Measurements from ENCODE around the gene PTDSS2. TPM values are rescaled to one million over a fixed set of nuclear protein-coding genes. Genes with fewer than 3 reads are reported as not detected.

The PTDSS2 gene
- total and polyA plus RNA-seq, 2 of the 13 experiments (the other 11 are each of a cell fraction or from before 2014, with no cell fraction given): 21.7 to 26.4 TPM

GRCh38 chr11:518463-519202, 68.6 kb downstream of the PTDSS2 start (continued):
- TF ChIP-seq ZHX2 (IDR thresholded peaks at IDR 0.05; ENCODE audit: low read depth) (no peak), ZHX2 (CRISPR knock-in tag; IDR thresholded peaks at IDR 0.05; ENCODE audit: borderline replicate concordance) (no peak), NR2F6 (IDR thresholded peaks at IDR 0.05) (no peak), NR2F6 (CRISPR knock-in tag; IDR thresholded peaks at IDR 0.05) (no peak; the same call in 1 of the 2 replicates), BRD4 (CRISPR knock-in tag; IDR thresholded peaks at IDR 0.05) (no peak; the same call in 1 of the 2 replicates), ZNF678 (CRISPR knock-in tag; IDR thresholded peaks at IDR 0.05) (no peak), ZNF530 (CRISPR knock-in tag; IDR thresholded peaks at IDR 0.05; ENCODE audit: low read depth) (no peak), GRHL1 (CRISPR knock-in tag; conservative IDR thresholded peaks at IDR 0.05) (no peak), KAT8 (CRISPR knock-in tag; IDR thresholded peaks at IDR 0.05) (peak; percentile 71; the same call in 1 of the 2 replicates), BRF2 (CRISPR knock-in tag; IDR thresholded peaks at IDR 0.05) (no peak), ZKSCAN5 (CRISPR knock-in tag; IDR thresholded peaks at IDR 0.05) (no peak), MED1 (CRISPR knock-in tag; IDR thresholded peaks at IDR 0.05) (peak; percentile 61), SRSF4 (IDR thresholded peaks at IDR 0.05; ENCODE audit: low read depth, low read length, poor library complexity, severe bottlenecking) (no peak), REL (CRISPR knock-in tag; conservative IDR thresholded peaks at IDR 0.05) (no peak), POLR2AphosphoS2 (IDR thresholded peaks at IDR 0.05; ENCODE audit: low read depth, low read length) (no peak), LRRFIP1 (CRISPR knock-in tag; conservative IDR thresholded peaks at IDR 0.05) (no peak), HDAC2 (CRISPR knock-in tag; IDR thresholded peaks at IDR 0.05) (peak; percentile 56), ZNF121 (CRISPR knock-in tag; IDR thresholded peaks at IDR 0.05) (no peak), HNRNPUL1 (IDR thresholded peaks at IDR 0.05; ENCODE audit: low read depth, low read length) (no peak), ZNF382 (CRISPR knock-in tag; IDR thresholded peaks at IDR 0.05; ENCODE audit: borderline replicate concordance) (no peak)
